AG08396 (cell line): ENCODE measurements around the gene NT5E.

ENCODE experiments used
- DNase-seq: peaks from one replicate; pipeline ENCODE4 v3.0.0; 2012; ENCODE audit warnings: low spot score, mixed read lengths

The NT5E gene

GRCh38 chr6:85421972-85422371 is 27.9 kb upstream of the NT5E start:
- DNase-seq, result no peak

- DNase-seq, result no peak
Measured at GRCh38 chr6:85422996-85423395, 26.9 kb upstream of the NT5E start.

- DNase-seq, result no peak
Measured at GRCh38 chr6:85424981-85425380, 24.9 kb upstream of the NT5E start.

- DNase-seq, result no peak
Measured at GRCh38 chr6:85425997-85426396, 23.9 kb upstream of the NT5E start.

GRCh38 chr6:85428486-85428885 is 21.4 kb upstream of the NT5E start:
- no peak for DNase-seq

GRCh38 chr6:85429346-85429745 is 20.5 kb upstream of the NT5E start:
- no peak for DNase-seq

GRCh38 chr6:85431271-85431670 is 18.6 kb upstream of the NT5E start:
- DNase-seq, result no peak

- DNase-seq, result no peak
Measured at GRCh38 chr6:85432554-85432953, 17.3 kb upstream of the NT5E start.

GRCh38 chr6:85435851-85436250 is 14.0 kb upstream of the NT5E start:
- no peak for DNase-seq

GRCh38 chr6:85436411-85436810 is 13.5 kb upstream of the NT5E start:
- no peak for DNase-seq

GRCh38 chr6:85436939-85437495 is 12.9 kb upstream of the NT5E start:
- DNase-seq, result no peak

- no peak for DNase-seq
Measured at GRCh38 chr6:85443349-85444117, 6.3 kb upstream of the NT5E start.

- peak; percentile 74 for DNase-seq
Measured at GRCh38 chr6:85449388-85449817, 480 bp upstream of the NT5E start.

GRCh38 chr6:85451565-85452306 is 1.9 kb downstream of the NT5E start:
- no peak for DNase-seq

- peak; percentile 59 for DNase-seq
Measured at GRCh38 chr6:85452441-85452881, 2.6 kb downstream of the NT5E start.

GRCh38 chr6:85453052-85453451 is 3.2 kb downstream of the NT5E start:
- no peak for DNase-seq

GRCh38 chr6:85453490-85453889 is 3.6 kb downstream of the NT5E start:
- DNase-seq, result no peak

- DNase-seq, result no peak
Measured at GRCh38 chr6:85455471-85456026, 5.7 kb downstream of the NT5E start.

GRCh38 chr6:85456782-85457181 is 6.9 kb downstream of the NT5E start:
- DNase-seq, result no peak

GRCh38 chr6:85458184-85458583 is 8.3 kb downstream of the NT5E start:
- DNase-seq, result no peak

GRCh38 chr6:85458782-85459181 is 8.9 kb downstream of the NT5E start:
- no peak for DNase-seq

GRCh38 chr6:85459224-85459901 is 9.5 kb downstream of the NT5E start:
- DNase-seq, result no peak
